Occipital lobe (tissue), 2 donors: ENCODE data around the gene USP6NL. TPM values are rescaled to one million over a fixed set of nuclear protein-coding genes. Genes with fewer than 3 reads are reported as not detected.

Experiments
- DNase-seq: peaks from one replicate; lab custom pipeline; 2025; lab: John Stamatoyannopoulos, UW
- total RNA-seq: library from RNA; depleted of rRNA; stranded (reverse); fragments of >200 nt; gene quantifications from one replicate; pipeline ENCODE4 v1.2.3, GENCODE V29; 2014

The USP6NL gene
- total RNA-seq, 1 donor from 2014 or later = 40.2 TPM

DNA sequence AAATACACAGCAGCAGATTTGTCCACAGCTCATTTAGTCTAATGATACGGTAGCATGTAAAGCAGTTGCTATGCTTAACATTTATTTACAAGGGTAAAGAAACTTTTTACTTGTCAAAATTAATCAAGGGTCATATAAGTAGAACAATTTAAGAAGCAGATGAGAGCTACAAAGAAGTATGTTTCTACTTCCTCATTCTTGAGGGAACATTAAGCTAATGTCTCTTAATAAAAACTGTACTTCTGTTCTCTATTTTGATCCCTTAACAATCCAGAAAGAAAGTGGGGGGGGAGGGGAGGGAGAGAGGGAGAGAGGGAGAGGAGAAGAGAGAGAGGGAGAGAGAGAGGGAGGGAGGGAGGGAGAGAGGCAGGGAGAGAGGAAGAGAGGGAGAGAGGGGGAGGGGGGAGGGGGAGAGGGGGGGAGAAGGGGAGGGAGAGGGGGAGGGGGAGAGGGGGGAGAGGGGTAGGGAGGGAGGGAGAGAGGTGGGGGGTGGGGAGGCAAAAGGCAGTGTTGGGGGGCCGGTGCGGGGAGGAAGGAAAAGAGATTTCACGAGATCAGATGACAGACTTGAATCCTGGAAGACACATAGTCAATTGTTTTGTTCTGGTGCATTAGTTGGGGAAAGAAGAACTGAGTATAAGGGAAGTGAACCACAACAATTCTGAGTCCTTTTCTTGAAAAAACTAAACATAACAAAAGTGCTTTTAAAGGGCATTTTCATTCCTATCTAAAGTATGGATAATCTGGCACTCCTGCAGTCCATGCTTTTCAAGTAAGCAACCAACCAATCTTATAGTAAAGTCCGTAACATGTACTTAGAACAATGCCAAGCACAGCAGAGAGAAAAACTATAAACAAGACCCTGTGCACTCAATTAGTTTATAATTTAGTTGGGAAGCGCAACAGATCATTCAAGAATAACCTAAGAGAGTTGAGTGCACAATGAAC lies 128.0 kb downstream of the USP6NL start:
- DNase-seq = no peak

DNA sequence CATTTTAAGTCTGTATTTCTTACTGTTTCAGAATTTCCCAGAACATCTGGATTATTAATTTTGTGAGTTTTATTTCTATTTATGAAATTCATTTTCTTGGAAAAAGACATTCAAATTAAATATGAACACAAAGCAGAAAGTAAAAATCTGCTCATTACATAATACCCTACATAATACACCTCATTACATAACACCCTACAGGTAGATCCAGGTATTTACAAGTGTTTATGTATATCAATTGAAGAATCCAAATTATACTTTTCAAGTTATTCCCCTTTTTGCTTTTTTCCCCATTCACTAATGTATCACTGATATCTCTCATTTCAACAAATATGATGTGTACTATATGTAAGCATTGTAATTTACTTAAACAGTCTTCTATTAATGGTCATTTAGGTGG lies 129.1 kb downstream of the USP6NL start:
- DNase-seq = no peak

DNA sequence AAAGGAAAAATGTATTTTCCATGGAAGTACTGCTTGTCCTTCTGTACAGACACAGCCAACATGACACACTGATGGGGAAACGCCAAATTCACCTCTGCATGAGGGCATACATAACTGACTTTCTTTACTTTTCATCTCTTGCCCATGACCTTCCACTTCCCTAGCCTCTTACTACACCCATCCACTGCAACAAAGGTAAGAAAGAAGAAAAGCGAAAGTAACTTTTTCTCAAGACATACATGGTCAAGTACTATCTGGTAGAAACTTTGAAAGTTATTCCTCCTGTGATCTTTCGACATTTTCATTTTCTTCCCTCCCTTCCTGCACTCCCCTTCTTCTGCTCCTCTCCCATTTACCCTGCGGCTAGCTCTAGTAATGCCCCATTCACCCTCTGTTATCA lies 130.8 kb downstream of the USP6NL start:
- DNase-seq = no peak

DNA sequence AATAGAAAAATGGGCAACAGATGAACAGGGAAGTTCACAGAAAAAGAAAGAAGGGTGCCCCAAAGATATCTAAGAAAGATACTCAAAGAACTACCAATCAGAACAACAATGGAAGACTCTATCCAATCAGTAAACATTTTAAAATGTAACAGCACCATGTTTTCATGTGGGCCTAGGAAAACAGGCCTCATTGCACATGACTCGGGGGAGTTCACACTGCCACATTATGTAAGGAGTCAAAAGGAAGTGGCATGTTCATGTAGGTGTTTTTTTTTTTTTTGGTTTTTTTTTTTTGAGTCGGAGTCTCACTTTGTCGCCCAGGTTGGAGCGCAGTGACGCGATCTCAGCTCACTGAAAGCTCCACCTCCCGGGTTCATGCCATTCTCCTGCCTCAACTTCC lies 132.2 kb downstream of the USP6NL start:
- DNase-seq = no peak

DNA sequence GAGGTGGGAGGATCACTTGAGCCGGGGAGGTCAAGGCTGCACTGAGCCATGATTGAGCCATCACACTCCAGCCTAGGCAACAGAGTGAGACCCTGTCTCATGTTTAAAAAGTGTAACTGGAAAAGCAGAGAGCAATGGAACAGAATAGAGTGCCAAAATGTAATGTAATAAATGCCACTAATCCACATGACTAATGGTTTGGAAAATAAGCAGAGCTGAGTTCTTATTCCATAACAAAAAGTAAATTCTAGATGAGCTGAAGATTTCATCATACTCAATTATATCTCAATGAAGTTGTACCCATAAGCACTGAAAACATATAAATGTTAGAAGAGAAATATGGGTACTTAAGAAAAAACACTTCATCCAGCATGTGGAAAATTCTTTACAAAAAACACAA lies 132.6 kb downstream of the USP6NL start:
- no peak for DNase-seq

DNA sequence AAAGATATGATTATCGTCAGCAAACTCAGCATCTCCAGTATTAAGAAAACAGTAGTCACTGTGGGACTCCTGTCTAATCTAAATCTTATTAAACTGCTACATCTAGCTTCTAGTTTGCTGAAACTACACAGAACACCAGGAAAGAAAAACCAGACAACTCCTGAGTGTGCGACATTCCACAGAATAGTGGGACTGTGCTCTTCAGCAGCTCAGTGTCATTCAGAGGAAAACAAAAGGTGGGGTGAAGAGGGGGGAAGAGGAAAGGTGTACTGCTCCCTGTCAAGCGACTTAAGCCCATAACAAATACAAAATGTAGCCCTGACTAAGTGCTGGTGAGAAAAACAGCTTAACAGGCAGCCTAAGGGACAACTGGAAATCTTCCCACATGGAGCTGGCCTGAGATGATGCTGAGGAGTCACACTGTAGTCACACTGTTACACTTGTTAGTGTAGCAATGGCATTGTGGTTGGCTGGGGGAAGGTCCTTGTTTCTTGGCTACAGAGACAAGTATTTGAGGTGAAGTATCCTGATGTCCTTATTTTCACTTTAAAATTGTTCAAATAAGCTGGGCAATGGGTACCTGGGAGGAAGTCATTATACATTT lies 135.5 kb downstream of the USP6NL start:
- DNase-seq = no peak

DNA sequence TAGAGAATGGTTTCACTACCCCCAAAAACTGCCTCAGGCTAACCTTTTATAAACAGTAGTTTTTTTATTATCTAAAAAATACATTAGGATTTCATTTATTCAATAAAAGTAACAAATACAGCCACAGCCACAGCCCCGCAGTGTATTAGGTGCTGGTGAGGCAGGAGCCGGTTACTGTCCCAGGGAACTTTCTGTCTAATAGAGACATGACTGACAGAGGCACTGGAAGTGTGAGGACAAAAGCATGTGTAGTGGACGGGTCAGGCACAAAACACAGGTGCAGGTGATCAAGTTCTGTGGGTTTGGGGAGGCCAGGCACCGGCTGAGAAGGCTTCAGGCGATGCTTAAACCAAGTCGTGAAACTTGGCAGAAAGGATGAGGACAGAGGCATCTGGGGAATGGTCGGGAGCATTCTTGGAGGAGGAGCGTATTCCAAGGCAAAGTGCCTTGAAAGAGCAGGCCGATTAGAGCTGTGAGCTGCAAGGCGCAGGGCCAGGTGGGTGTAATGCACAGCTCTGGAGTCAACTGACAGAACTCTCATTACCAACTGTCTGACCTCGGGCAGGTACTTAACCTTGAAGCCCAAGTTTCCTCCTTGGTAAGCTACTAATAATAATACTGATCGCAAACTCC lies 138.2 kb downstream of the USP6NL start:
- DNase-seq = no peak

DNA sequence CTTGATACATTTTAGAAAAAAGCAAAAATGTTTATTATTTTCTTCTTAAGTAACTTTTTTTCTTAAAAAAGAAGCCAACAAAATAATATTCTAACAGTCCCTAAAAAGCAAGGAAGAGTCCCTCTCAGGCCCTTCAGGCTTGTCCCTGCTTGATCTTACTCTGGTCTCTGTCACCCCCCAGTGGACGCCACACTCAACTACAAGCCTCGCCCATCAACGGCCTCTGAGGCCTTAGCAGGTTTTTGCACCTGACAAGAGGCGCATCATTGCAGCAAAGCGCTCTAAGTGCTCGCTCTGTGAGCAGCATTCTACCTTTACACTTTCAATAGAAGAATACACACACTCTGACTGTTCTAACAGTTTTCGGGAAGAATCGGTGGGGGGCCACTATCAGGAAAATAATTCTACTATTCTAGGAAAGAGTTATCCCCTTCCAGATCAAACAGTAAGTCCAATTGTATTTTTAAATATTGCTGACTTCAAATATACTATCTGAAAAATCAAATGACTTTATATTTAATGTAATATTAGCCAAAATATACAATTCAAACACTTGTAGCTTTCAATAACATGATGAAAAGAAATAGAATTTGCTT lies 139.2 kb downstream of the USP6NL start:
- peak; percentile 65 for DNase-seq

DNA sequence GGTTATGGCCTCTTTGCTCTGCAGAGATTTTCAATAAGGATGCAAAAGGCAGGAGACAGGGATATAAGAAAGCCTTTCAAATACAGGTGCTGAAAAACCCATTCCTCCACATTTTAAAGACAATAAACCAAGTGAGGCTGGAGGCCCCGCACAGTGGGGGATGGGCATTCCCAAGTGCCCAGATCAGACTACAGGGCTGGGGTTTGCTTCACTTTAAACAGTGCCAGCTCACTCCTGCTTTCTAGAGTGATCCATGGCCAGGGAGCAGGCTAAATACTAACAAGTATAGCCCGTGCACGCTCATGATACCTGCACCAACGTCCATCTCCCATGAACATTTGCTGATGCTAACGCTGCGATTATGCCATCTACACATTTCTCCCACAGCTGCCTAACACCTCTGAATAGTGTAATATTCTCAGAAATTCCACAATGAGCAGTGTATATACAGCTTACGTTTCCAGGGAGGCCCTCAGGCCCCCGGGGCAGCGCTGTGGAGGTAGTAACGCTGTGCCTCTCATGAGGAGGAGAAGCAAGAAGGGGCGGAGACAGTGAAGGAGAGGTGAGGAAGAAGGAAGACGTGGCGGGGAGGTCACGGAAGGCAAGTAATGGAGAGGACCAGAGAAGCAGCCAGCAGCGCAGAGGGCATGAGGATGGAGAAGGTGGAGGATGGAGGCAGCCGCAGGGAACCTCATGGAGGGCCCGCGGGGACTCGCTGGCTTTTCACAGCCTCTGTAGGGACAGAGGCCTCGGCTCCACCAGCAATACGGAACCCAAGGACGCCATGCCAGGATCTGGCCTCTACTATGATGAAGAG lies 141.7 kb downstream of the USP6NL start:
- no peak for DNase-seq

DNA sequence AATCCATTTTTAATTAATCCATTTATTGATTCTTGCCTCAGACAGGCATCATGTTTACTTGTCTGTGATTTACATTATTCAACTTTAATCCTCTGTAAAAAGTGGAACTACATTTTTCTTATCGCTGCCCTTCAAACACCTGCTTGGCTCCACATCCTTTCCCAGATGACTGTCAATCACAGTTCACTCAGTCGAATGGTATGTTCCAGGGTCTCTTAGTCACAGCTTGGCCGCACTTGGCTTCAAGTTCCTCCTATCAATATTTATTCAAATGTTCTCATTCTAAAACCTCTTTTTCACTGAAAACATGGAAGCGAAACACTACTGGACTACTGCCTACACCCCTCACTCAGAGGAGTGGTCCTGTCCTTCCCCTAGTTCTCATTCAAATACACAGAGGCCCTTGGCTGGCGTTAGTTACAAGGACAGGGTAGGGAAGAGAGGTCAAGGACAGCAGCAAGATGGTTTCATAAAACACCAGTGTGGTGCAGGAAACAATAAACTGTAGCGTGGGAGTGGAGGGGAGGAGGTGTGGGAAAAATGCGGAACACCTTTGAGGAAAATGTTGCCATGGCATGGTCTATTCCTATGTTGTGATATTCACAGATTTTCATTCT lies 143.2 kb downstream of the USP6NL start:
- no peak for DNase-seq

DNA sequence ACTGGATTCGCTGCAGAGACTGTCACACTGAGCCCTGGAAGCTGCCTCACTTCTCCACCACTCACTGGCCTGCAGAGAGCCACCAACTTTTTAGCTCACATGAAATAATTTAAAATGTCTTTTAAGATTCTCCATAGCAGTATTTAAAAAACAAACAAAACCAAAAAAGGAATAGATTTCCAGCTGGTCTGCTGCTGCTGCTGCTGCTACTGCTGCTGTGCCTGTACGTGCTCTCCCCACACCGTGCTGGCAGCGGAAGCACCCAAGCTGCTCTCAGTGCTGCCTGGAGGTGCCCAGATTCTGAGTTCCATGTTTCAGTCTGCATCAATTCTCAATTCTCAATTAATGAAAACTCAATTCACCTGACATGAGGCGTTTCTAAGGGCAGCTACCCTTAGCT lies 146.0 kb downstream of the USP6NL start:
- DNase-seq = no peak

DNA sequence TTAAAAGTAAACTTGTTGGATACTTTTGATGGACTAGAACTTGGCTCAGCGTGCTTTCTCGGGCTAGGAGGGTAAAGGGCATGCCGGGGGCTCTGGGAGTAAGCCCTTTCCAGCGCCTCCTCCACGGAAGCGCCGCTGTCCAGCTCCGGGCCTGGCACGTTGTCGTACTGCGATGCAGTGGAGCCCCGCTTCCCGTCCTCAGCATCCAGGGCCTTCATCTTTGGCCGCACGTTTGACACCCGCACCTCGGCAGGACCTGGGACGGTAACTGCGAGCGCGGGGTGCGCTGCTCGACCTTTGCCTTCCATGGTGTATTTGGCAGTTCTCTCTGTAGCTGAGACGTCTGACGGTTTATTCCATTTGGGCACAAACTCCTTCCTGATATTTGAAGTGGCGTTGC lies 148.3 kb downstream of the USP6NL start:
- no peak for DNase-seq

DNA sequence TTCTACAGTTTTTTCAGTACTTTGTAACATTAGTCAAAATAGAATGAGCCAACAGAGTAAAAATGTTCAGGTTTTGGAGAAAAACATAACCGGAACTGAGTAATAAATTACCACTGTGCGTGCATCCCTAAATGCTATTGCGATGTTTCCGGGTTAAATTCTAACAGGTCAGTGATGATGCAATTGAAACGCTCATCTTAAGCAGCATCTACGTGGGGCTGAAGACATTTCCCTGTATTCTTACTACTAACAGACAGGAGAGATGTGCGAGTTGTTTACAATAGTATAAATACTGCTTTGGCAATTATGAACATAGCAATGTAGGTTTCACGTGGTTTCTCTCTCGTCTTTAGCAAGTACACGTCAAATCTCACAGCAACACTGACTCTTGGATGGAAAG lies 149.4 kb downstream of the USP6NL start:
- DNase-seq = no peak

DNA sequence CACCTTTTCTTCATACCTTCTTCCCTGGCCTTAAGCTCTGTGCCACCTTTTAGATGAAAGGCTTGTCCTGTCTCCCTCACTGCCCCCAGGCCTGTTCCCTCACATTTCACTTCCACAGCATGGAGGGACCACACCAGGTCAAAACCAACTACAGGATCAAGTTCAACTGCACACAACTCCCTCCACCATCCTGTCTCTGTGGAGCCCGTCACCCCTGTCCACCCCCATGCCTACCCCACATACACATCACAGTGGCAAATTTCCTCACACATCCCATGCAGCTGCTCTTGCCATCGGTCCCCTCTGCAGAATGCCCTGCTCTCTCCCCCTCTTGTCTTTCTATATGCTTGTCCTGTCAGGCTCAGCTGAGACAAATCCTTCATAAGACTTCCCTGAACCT lies 154.1 kb downstream of the USP6NL start:
- no peak for DNase-seq

DNA sequence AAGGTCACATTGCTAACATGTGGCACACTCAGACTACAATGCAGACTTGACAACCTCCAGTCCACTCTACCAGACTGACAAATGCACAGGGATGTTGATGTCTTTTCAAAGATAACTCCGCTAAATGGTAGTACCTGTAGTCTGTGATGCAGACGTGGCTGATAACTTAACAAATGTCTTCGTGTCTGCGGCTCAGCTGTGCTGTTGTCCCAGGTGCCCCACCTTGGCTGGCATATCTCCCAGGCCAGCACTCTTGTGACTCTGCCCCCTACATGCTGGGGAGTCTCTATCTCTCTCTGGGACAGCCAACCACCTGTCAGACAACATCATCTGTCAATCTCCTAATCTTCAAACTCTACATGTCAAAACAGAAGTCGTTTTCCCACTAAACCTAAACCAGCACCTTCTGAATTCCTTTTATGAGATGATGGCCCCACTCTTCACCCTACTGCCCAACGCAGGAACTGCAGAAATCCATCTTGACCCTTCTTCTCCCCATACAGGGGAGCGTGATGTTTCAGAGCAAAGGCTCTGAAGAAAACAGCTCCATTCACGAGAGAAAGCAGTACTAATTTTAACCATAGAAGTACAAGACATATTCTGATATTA lies 156.4 kb downstream of the USP6NL start:
- no peak for DNase-seq

DNA sequence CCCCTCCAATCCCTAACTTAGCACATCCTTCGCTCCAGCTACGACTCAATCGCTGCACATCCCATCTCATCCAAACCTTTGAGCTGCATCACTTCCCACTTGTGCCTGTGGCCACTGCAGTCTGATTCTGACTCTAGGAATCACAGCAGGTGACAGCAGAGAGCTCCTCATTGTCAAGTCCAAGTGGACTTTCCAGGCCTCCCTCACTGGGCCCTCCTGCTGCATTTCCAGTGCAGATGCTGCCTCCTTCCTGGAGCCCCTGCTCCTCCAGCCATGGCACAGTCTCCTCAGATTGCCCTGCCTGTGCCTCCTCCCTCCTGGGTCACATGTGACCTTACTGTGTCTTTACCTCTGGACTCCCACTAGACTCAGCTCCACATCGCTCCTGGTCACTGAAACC lies 157.3 kb downstream of the USP6NL start:
- no peak for DNase-seq

DNA sequence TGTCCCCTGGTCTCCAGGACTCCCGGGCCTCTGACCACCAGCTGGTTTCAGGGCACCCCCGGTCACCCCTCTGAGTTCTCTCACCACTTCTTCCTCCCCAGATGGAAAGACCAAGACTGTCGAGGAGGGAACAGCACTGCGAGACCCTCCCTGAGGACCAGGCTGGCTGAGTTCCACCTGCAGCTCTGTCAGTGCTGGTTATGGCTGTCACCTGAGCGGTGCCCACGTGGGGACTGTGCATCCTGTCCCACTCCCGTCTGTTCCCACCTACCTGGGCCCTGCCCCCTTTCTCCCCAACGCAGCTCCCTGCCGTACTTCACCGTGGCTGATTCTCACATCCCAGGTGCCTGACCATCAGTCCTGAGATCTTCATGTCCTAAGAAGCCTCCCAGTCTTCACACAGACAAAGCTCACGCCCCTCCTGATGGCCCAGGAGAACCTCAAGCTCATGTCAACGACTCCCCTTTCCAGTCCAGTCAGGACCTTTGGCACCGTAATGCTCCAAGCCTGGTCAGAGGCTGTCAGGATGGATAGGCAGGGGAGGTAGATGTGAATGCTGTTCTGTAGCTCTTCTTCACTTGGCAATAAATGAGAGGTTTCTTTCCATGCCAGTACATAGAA lies 159.7 kb downstream of the USP6NL start:
- DNase-seq = no peak

DNA sequence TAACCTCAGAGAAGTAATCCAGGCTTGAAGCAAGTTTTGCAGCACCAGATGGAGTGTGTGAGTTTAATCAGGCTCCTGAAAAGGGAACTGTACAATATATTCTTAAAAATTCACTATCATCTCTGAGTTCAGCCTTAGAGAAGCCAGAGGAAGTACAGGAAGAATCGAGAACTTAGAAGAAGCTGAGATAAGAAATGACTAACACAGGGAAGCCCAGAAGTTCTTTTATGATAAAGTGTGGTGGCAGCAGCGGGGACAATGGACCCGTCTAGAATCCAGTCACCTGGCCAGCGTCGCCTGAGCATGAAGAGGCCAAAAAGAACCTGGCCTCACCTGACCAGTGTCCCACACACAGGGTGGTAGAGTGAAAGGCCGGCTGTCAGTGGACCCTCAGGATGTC lies 161.0 kb downstream of the USP6NL start:
- no peak for DNase-seq

DNA sequence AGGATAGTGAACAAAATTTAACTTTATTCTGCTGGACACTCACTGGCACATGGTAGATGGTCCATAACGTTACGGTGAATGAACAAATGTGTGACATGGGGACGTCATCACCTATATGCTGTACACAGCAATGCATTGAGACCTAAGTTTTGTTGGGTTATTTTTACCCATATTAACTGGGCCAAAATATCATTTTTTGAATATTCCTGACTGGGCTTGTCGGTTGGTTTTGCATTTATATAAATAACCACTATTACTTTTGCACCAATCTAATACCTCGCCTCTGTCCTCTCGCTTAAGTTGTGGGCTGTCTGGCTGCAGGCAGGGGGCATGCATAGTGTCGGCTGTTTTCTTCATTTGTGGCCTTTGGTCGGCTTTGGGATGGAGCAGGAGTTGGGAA lies 161.7 kb downstream of the USP6NL start:
- no peak for DNase-seq
